Measurements from ENCODE around the gene NMBR.

The NMBR gene

GRCh38 chr6:142118328-142118727 is 28.6 kb downstream of the NMBR start:
- ATAC-seq, result no peak
- TF ChIP-seq RARB (CRISPR knock-in tag; IDR thresholded peaks at IDR 0.05) (no peak), ISL1 (CRISPR knock-in tag; IDR thresholded peaks at IDR 0.05) (no peak), BACH2 (CRISPR knock-in tag; IDR thresholded peaks at IDR 0.05; ENCODE audit: borderline replicate concordance) (no peak), ZFP3 (CRISPR knock-in tag; IDR thresholded peaks at IDR 0.05) (no peak), GLIS3 (CRISPR knock-in tag; IDR thresholded peaks at IDR 0.05) (no peak), TCF4 (CRISPR knock-in tag; IDR thresholded peaks at IDR 0.05; ENCODE audit: borderline replicate concordance) (no peak), ZC3H10 (CRISPR knock-in tag; IDR thresholded peaks at IDR 0.05) (no peak), CSDC2 (CRISPR knock-in tag; IDR thresholded peaks at IDR 0.05) (no peak), ZNF565 (CRISPR knock-in tag; conservative IDR thresholded peaks at IDR 0.05; ENCODE audit: low read depth) (no peak), TSHZ2 (CRISPR knock-in tag; IDR thresholded peaks at IDR 0.05) (no peak)

GRCh38 chr6:142117366-142117765 is 29.6 kb downstream of the NMBR start:
- no peak for TF ChIP-seq ISL1 (CRISPR knock-in tag; IDR thresholded peaks at IDR 0.05)
- no peak for TF ChIP-seq POU6F1 (CRISPR knock-in tag; IDR thresholded peaks at IDR 0.05; ENCODE audit: borderline replicate concordance, low read depth)
- TF ChIP-seq ZNF8 (CRISPR knock-in tag; IDR thresholded peaks at IDR 0.05), result no peak
- no peak for TF ChIP-seq CREB5 (CRISPR knock-in tag; IDR thresholded peaks at IDR 0.05; ENCODE audit: low read depth)
- TF ChIP-seq BACH2 (CRISPR knock-in tag; IDR thresholded peaks at IDR 0.05; ENCODE audit: borderline replicate concordance), result no peak
- no peak for TF ChIP-seq SNAI2 (CRISPR knock-in tag; IDR thresholded peaks at IDR 0.05)
- no peak for TF ChIP-seq TSHZ2 (CRISPR knock-in tag; IDR thresholded peaks at IDR 0.05)
- TF ChIP-seq ZFP30 (CRISPR knock-in tag; IDR thresholded peaks at IDR 0.05), result no peak
- no peak for TF ChIP-seq ESRRG (CRISPR knock-in tag; IDR thresholded peaks at IDR 0.05)
- TF ChIP-seq CSRNP3 (CRISPR knock-in tag; IDR thresholded peaks at IDR 0.05), result no peak
- TF ChIP-seq ZNF70 (CRISPR knock-in tag; IDR thresholded peaks at IDR 0.05), result no peak
- no peak for TF ChIP-seq CSDC2 (CRISPR knock-in tag; IDR thresholded peaks at IDR 0.05)
- no peak for TF ChIP-seq RARB (CRISPR knock-in tag; IDR thresholded peaks at IDR 0.05)
- no peak for TF ChIP-seq OSR1 (CRISPR knock-in tag; IDR thresholded peaks at IDR 0.05)
- no peak for TF ChIP-seq PPARA (CRISPR knock-in tag; IDR thresholded peaks at IDR 0.05; ENCODE audit: borderline replicate concordance)
- no peak for TF ChIP-seq PATZ1 (CRISPR knock-in tag; IDR thresholded peaks at IDR 0.05; ENCODE audit: borderline replicate concordance)
- TF ChIP-seq GLIS3 (CRISPR knock-in tag; IDR thresholded peaks at IDR 0.05), result no peak
- no peak for ATAC-seq
